Neural cell (in vitro differentiated cells): Measurements from ENCODE around the gene SMG1. TPM values are rescaled to one million over a fixed set of nuclear protein-coding genes. Genes with fewer than 3 reads are reported as not detected.

Experiments
- H2AFZ ChIP-seq: fragments of 200-600, 300-800 bp; sonication (generic), shearing (Covaris generic); 2 replicates; pipeline ENCODE4 v1.6.0; 2014; ENCODE audit warnings: low read depth, mild to moderate bottlenecking, antibody characterized with exemption, low read length, moderate library complexity
- H3F3A ChIP-seq: fragments of 200-600 bp; shearing (Covaris generic); 2 replicates; pipeline ENCODE4 v1.6.1; 2016; ENCODE audit warnings: mild to moderate bottlenecking, moderate library complexity, mixed read lengths, antibody characterized with exemption, low read length; ENCODE audit not compliant: insufficient read depth, poor library complexity, severe bottlenecking
- H3K27ac ChIP-seq: fragments of 200-600, 300-800 bp; sonication (generic), shearing (Covaris generic); 2 replicates; pipeline ENCODE4 v1.5.1; 2014; ENCODE audit warnings: mild to moderate bottlenecking, low read length, moderate library complexity
- H3K27me3 ChIP-seq: fragments of 300-800, 200-600 bp; sonication (generic), shearing (Covaris generic); 2 replicates; pipeline ENCODE4 v1.6.0; 2014; ENCODE audit warnings: mild to moderate bottlenecking, low read depth, low read length, moderate library complexity; ENCODE audit not compliant: insufficient read depth
- H3K36me3 ChIP-seq: fragments of 300-800, 200-600 bp; sonication (generic), shearing (Covaris generic); 2 replicates; pipeline ENCODE4 v1.5.1; 2014; ENCODE audit warnings: mild to moderate bottlenecking, antibody characterized with exemption, low read length, moderate library complexity; ENCODE audit not compliant: insufficient read depth
- H3K4me2 ChIP-seq: fragments of 300-800, 200-600 bp; sonication (generic), shearing (Covaris generic); 2 replicates; pipeline ENCODE4 v1.6.0; 2014; ENCODE audit warnings: mild to moderate bottlenecking, low read length
- H3K4me3 ChIP-seq: fragments of 300-800, 200-600 bp; sonication (generic), shearing (Covaris generic); 2 replicates; pipeline ENCODE4 v1.5.1; 2014; ENCODE audit warnings: mild to moderate bottlenecking, low read length, moderate library complexity
- H3K79me2 ChIP-seq: fragments of 200-600 bp; shearing (Covaris generic); replicated peaks from 2 replicates; pipeline ENCODE4 v1.6.0; 2014; ENCODE audit warnings: mild to moderate bottlenecking, low read length, moderate library complexity; ENCODE audit not compliant: insufficient read depth
- H3K9ac ChIP-seq: fragments of 300-800, 200-600 bp; sonication (generic), shearing (Covaris generic); 2 replicates; pipeline ENCODE4 v1.6.1; 2016; ENCODE audit warnings: mild to moderate bottlenecking, low read length, mixed read lengths
- H3K9me2 ChIP-seq: fragments of 200-600 bp; shearing (Covaris generic); 2 replicates; pipeline ENCODE4 v1.6.1; 2016; ENCODE audit warnings: mild to moderate bottlenecking, low read length, mixed read lengths; ENCODE audit not compliant: insufficient read depth
- H3K9me3 ChIP-seq: fragments of 200-600, 300-800 bp; sonication (generic), shearing (Covaris generic); 2 replicates; pipeline ENCODE4 v1.6.1; 2016; ENCODE audit warnings: mild to moderate bottlenecking, mixed run types, low read length, moderate library complexity, mixed read lengths
- H4K20me1 ChIP-seq: fragments of 200-600 bp; shearing (Covaris generic); 2 replicates; pipeline ENCODE4 v1.6.1; 2016; ENCODE audit warnings: mild to moderate bottlenecking, mixed run types; ENCODE audit not compliant: insufficient read depth
- CTCF ChIP-seq: fragments of 450-650 bp; IDR thresholded peaks from 2 replicates; pipeline ENCODE4 v1.5.1; 2014; ENCODE audit warnings: antibody characterized with exemption, mild to moderate bottlenecking, moderate library complexity; ENCODE audit not compliant: poor library complexity, severe bottlenecking
- EP300 ChIP-seq: fragments of 450-650 bp; conservative IDR thresholded peaks from 2 replicates; pipeline ENCODE4 v1.6.1; 2014; ENCODE audit warnings: antibody characterized with exemption, mild to moderate bottlenecking, moderate library complexity; ENCODE audit not compliant: poor library complexity, severe bottlenecking
- EZH2 ChIP-seq: fragments of 200-600, 300-800 bp; shearing (Covaris generic), sonication (generic); IDR thresholded peaks from 2 replicates; pipeline ENCODE4 v1.6.1; 2014; ENCODE audit warnings: antibody characterized with exemption, low read length, borderline replicate concordance, mild to moderate bottlenecking; ENCODE audit not compliant: insufficient read depth, poor library complexity, severe bottlenecking
- MXI1 ChIP-seq: fragments of 450-650 bp; conservative IDR thresholded peaks from 2 replicates; pipeline ENCODE4 v1.6.1; 2014; ENCODE audit warnings: antibody characterized with exemption, mild to moderate bottlenecking; ENCODE audit not compliant: poor library complexity, severe bottlenecking
- POLR2AphosphoS5 ChIP-seq: IDR thresholded peaks from 2 replicates; pipeline ENCODE4 v1.6.1; 2012
- RAD21 ChIP-seq: fragments of 450-650 bp; conservative IDR thresholded peaks from 2 replicates; pipeline ENCODE4 v1.6.1; 2014; ENCODE audit warnings: antibody characterized with exemption, mild to moderate bottlenecking, moderate library complexity
- REST ChIP-seq: IDR thresholded peaks from 2 replicates; pipeline ENCODE4 v1.6.1; 2012; ENCODE audit warnings: borderline replicate concordance
- SMC3 ChIP-seq: fragments of 450-650 bp; conservative IDR thresholded peaks from 2 replicates; pipeline ENCODE4 v1.6.1; 2014; ENCODE audit warnings: antibody characterized with exemption, mild to moderate bottlenecking, moderate library complexity; ENCODE audit not compliant: poor library complexity
- TAF1 ChIP-seq: IDR thresholded peaks from 2 replicates; pipeline ENCODE4 v1.6.1; 2012; ENCODE audit warnings: low read depth
- polyA plus RNA-seq: library from polyadenylated mRNA; depleted of rRNA; stranded (reverse); fragments of >200 nt; gene quantifications from 2 replicates; pipeline ENCODE4 v1.2.3, GENCODE V29; 2014

Gene SMG1
- polyA plus RNA-seq, 1 donor from 2014 or later: 26.3 TPM

- Histone ChIP-seq H3K9ac (peak overlapping the region; percentile 85), H3K27ac (peak overlapping the region; percentile 78), H3K9me2 (no peaks in the 10 kb centered on the region), H2AFZ (no peak overlapping the region), H3F3A (no peaks in the 10 kb centered on the region), H3K36me3 (peaks cover 4% of the 10 kb centered on the region), H3K4me3 (peak overlapping the region; percentile 79), H3K27me3 (no peaks in the 10 kb centered on the region), H3K9me3 (no peaks in the 10 kb centered on the region), H3K4me2 (peak overlapping the region; percentile 90), H4K20me1 (peaks cover 19% of the 10 kb centered on the region), H3K79me2 (peaks cover 47% of the 10 kb centered on the region)
- no peak for TF ChIP-seq TAF1
- no peak for TF ChIP-seq MXI1
- no peak for TF ChIP-seq RAD21
- no peak for TF ChIP-seq EZH2
- TF ChIP-seq REST: no peak
- no peak for TF ChIP-seq EP300
- no peak for TF ChIP-seq SMC3
- no peak for TF ChIP-seq CTCF
- TF ChIP-seq POLR2AphosphoS5: no peak
These were observed 137.2 kb downstream of the SMG1 start for GRCh38 chr16:18788828-18789514.

- Histone ChIP-seq H3K79me2 (peaks cover 47% of the 10 kb centered on the region), H3K9ac (no peak overlapping the region), H2AFZ (no peak overlapping the region), H3K4me3 (peak overlapping the region; percentile 22), H3K36me3 (peaks cover 4% of the 10 kb centered on the region), H3K4me2 (no peak overlapping the region), H3K9me2 (no peaks in the 10 kb centered on the region), H3K27ac (no peak overlapping the region), H3K9me3 (no peaks in the 10 kb centered on the region), H3K27me3 (no peaks in the 10 kb centered on the region), H4K20me1 (peaks cover 19% of the 10 kb centered on the region), H3F3A (no peaks in the 10 kb centered on the region)
- no peak for TF ChIP-seq SMC3
- no peak for TF ChIP-seq EZH2
- no peak for TF ChIP-seq REST
- no peak for TF ChIP-seq MXI1
- no peak for TF ChIP-seq POLR2AphosphoS5
- TF ChIP-seq TAF1: no peak
- TF ChIP-seq RAD21: no peak
- TF ChIP-seq CTCF: no peak
- no peak for TF ChIP-seq EP300
These were observed 141.1 kb downstream of the SMG1 start for GRCh38 chr16:18784917-18785623.
